MM.1S (cell line): ENCODE data around the gene FAM47E.

ENCODE experiments used
- DNase-seq: peaks from one replicate; pipeline ENCODE4 v3.0.0-alpha.2; 2015
- H2AFZ ChIP-seq: fragments of 300-600 bp; sonication (generic); 2 replicates; pipeline ENCODE4 v1.6.0; 2016; ENCODE audit warnings: antibody characterized with exemption, low read length
- H3F3A ChIP-seq: fragments of 300-600 bp; sonication (generic); 2 replicates; pipeline ENCODE4 v1.6.1; 2016; ENCODE audit warnings: mild to moderate bottlenecking, antibody characterized with exemption, low read length, moderate library complexity, mixed read lengths; ENCODE audit not compliant: insufficient read depth
- H3K27ac ChIP-seq: fragments of 300-600 bp; sonication (generic); 2 replicates; pipeline ENCODE4 v1.5.1; 2016; ENCODE audit warnings: mild to moderate bottlenecking, low read length
- H3K27me3 ChIP-seq: fragments of 300-600 bp; sonication (generic); replicated peaks from 2 replicates; pipeline ENCODE4 v1.6.0; 2016; ENCODE audit warnings: low read length; ENCODE audit not compliant: insufficient read depth
- H3K36me3 ChIP-seq: fragments of 300-600 bp; sonication (generic); replicated peaks from 2 replicates; pipeline ENCODE4 v1.6.1; 2016; ENCODE audit warnings: mild to moderate bottlenecking, low read length, mixed read lengths; ENCODE audit not compliant: insufficient read depth
- H3K4me1 ChIP-seq: fragments of 300-600 bp; sonication (generic); 2 replicates; pipeline ENCODE4 v1.6.1; 2016; ENCODE audit warnings: low read length, mixed read lengths
- H3K4me2 ChIP-seq: fragments of 300-600 bp; sonication (generic); 2 replicates; pipeline ENCODE4 v1.6.0; 2016; ENCODE audit warnings: low read depth, low read length
- H3K4me3 ChIP-seq: fragments of 300-600 bp; sonication (generic); 2 replicates; pipeline ENCODE4 v1.5.1; 2016; ENCODE audit warnings: low read length, mixed read lengths
- H3K79me2 ChIP-seq: fragments of 300-600 bp; sonication (generic); 2 replicates; pipeline ENCODE4 v1.6.1; 2016; ENCODE audit warnings: mixed run types, low read length, mixed read lengths
- H3K9ac ChIP-seq: fragments of 300-600 bp; sonication (generic); 2 replicates; pipeline ENCODE4 v1.6.1; 2016; ENCODE audit warnings: low read length, mixed read lengths
- H3K9me2 ChIP-seq: fragments of 300-600 bp; sonication (generic); replicated peaks from 2 replicates; pipeline ENCODE4 v1.6.1; 2016; ENCODE audit warnings: mild to moderate bottlenecking, low read length, mixed read lengths; ENCODE audit not compliant: insufficient read depth
- H3K9me3 ChIP-seq: fragments of 300-600 bp; sonication (generic); replicated peaks from 2 replicates; pipeline ENCODE4 v1.6.1; 2016; ENCODE audit warnings: mild to moderate bottlenecking, low read length, mixed read lengths; ENCODE audit not compliant: insufficient read depth
- H4K20me1 ChIP-seq: fragments of 300-600 bp; sonication (generic); 2 replicates; pipeline ENCODE4 v1.6.1; 2016; ENCODE audit warnings: mild to moderate bottlenecking, low read length, moderate library complexity, mixed read lengths; ENCODE audit not compliant: insufficient read depth
- EZH2 ChIP-seq: fragments of 300-600 bp; sonication (generic); optimal IDR thresholded peaks from 2 replicates; pipeline ENCODE3; 2017; ENCODE audit warnings: low read depth, mild to moderate bottlenecking, antibody characterized with exemption, low read length, mixed read lengths
- EZH2phosphoT487 ChIP-seq: fragments of 300-600 bp; sonication (generic); IDR thresholded peaks from 2 replicates; pipeline ENCODE4 v1.6.1; 2018; ENCODE audit warnings: antibody characterized with exemption, low read length
- TF ChIP-seq, protein P1 (sequence below): fragments of 300-600 bp; sonication (generic); IDR thresholded peaks from 2 replicates; pipeline ENCODE4 v1.5.1; 2016; ENCODE audit warnings: antibody characterized with exemption, low read length, mixed read lengths

The FAM47E gene

DNA sequence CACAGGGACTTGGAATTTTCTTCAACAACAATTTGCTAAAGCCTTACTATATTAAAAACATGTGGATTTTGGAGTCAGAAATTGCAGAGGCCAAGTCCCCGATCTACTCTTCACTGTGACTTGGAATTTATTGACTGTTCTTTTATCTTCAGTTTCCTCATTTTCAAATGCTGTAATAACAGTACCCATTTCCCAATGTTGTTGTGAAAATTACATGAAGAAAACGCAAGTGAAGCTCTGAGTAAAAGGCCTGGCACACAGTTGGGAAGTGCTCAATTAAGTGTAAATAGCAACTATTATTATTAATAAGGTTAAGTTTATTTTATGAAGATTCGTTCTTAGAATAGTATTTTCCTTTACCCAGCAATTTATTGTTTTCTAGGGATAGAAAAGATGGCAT is 70.7 kb downstream of the FAM47E start:
- TF ChIP-seq EZH2phosphoT487 (no peak), EZH2 (no peak)
- TF ChIP-seq, protein P1, sequence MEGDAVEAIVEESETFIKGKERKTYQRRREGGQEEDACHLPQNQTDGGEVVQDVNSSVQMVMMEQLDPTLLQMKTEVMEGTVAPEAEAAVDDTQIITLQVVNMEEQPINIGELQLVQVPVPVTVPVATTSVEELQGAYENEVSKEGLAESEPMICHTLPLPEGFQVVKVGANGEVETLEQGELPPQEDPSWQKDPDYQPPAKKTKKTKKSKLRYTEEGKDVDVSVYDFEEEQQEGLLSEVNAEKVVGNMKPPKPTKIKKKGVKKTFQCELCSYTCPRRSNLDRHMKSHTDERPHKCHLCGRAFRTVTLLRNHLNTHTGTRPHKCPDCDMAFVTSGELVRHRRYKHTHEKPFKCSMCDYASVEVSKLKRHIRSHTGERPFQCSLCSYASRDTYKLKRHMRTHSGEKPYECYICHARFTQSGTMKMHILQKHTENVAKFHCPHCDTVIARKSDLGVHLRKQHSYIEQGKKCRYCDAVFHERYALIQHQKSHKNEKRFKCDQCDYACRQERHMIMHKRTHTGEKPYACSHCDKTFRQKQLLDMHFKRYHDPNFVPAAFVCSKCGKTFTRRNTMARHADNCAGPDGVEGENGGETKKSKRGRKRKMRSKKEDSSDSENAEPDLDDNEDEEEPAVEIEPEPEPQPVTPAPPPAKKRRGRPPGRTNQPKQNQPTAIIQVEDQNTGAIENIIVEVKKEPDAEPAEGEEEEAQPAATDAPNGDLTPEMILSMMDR = no peak
- Histone ChIP-seq H3K4me3 (no peak overlapping the region), H3K36me3 (no peaks in the 10 kb centered on the region), H3F3A (no peaks in the 10 kb centered on the region), H3K9me2 (no peaks in the 10 kb centered on the region), H3K79me2 (no peaks in the 10 kb centered on the region), H4K20me1 (no peaks in the 10 kb centered on the region), H3K4me2 (no peak overlapping the region), H3K4me1 (no peaks in the 10 kb centered on the region), H3K27ac (no peak overlapping the region), H3K27me3 (no peaks in the 10 kb centered on the region), H3K9me3 (no peaks in the 10 kb centered on the region), H3K9ac (no peak overlapping the region), H2AFZ (no peak overlapping the region)
- DNase-seq = no peak

DNA sequence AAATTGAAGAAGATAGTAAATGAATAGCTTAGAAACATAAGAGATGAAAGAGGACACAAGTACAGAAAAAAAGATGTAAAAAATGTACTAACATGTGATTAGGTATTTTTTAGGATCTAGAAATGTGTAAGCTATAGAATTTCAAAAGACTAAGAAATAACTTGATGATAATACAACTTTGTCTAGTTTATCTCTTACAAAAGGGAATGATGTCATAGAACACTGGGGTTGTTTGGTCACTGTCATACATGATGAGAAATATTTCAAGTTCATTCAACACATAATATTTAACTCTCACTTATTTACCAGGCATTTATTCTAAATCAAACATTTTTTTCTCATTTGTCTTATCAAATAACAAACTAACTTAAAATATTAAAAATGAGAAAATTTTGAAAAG is 73.6 kb downstream of the FAM47E start:
- DNase-seq = no peak
- no peaks in the 10 kb centered on the region for H3K9me2 ChIP-seq
- no peaks in the 10 kb centered on the region for H3K36me3 ChIP-seq
- H3K27ac ChIP-seq = no peak overlapping the region
- no peak overlapping the region for H3K9ac ChIP-seq
- no peaks in the 10 kb centered on the region for H3K9me3 ChIP-seq
- no peaks in the 10 kb centered on the region for H3K79me2 ChIP-seq
- no peak overlapping the region for H3K4me2 ChIP-seq
- H3K27me3 ChIP-seq = no peaks in the 10 kb centered on the region
- H2AFZ ChIP-seq = no peak overlapping the region
- H3F3A ChIP-seq = no peaks in the 10 kb centered on the region
- TF ChIP-seq, protein P1 = no peak
- TF ChIP-seq EZH2 = no peak
- no peak for TF ChIP-seq EZH2phosphoT487
- H3K4me1 ChIP-seq = no peaks in the 10 kb centered on the region
- no peaks in the 10 kb centered on the region for H4K20me1 ChIP-seq
- H3K4me3 ChIP-seq = no peak overlapping the region

DNA sequence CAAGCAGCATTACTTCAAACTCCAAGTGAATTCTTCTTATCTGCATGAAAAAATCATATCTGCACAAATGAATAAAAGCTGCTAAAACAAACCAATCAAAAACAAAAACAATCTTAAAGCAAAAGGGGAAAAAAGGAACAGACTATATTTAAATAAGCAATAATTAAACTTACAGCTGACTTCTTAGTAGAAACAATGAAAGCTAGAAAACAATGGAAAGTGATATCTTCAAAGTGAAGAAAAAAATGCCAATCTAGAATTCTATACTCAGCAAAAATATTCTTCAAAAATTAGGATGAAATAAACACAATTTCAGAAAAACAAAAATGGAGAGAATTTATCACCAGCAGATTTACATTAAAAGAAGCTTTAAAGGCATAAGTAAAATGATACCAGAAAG is 75.0 kb downstream of the FAM47E start:
- no peaks in the 10 kb centered on the region for H4K20me1 ChIP-seq
- H3K4me3 ChIP-seq = no peak overlapping the region
- no peaks in the 10 kb centered on the region for H3K4me1 ChIP-seq
- H3K27me3 ChIP-seq = no peaks in the 10 kb centered on the region
- H3K9ac ChIP-seq = no peak overlapping the region
- no peak overlapping the region for H2AFZ ChIP-seq
- TF ChIP-seq, protein P1 = no peak
- TF ChIP-seq EZH2 = no peak
- no peak for TF ChIP-seq EZH2phosphoT487
- DNase-seq = no peak
- no peaks in the 10 kb centered on the region for H3K79me2 ChIP-seq
- H3K9me3 ChIP-seq = no peaks in the 10 kb centered on the region
- H3K27ac ChIP-seq = no peak overlapping the region
- no peak overlapping the region for H3K4me2 ChIP-seq
- no peaks in the 10 kb centered on the region for H3K9me2 ChIP-seq
- H3F3A ChIP-seq = no peaks in the 10 kb centered on the region
- no peaks in the 10 kb centered on the region for H3K36me3 ChIP-seq
